GM12878 (cell line): ENCODE measurements around the gene C17orf78. TPM values are rescaled to one million over a fixed set of nuclear protein-coding genes. Genes with fewer than 3 reads are reported as not detected.

Experiments used
- ASH2L ChIP-seq: fragments of 300-600, 200-600 bp; sonication (generic); IDR thresholded peaks from 2 replicates; pipeline ENCODE4 v1.6.1; 2017; ENCODE audit warnings: low read depth, mild to moderate bottlenecking, borderline replicate concordance
- BMI1 ChIP-seq: fragments of 450-650 bp; IDR thresholded peaks from 2 replicates; pipeline ENCODE4 v1.6.1; 2016; ENCODE audit warnings: mild to moderate bottlenecking, moderate library complexity, borderline replicate concordance
- EED ChIP-seq: sonication (generic); IDR thresholded peaks from 2 replicates; pipeline ENCODE4 v1.6.1; 2016; ENCODE audit warnings: antibody characterized with exemption, low read depth
- HDAC6 ChIP-seq: fragments of 200-600 bp; sonication (generic); IDR thresholded peaks from one replicate; pipeline ENCODE4 v1.8.0; 2017; ENCODE audit warnings: antibody characterized with exemption; ENCODE audit not compliant: unreplicated experiment
- IRF4 ChIP-seq: IDR thresholded peaks from 2 replicates; pipeline ENCODE4 v1.6.1; 2011; ENCODE audit warnings: low read depth, low read length
- JUND ChIP-seq: IDR thresholded peaks from 2 replicates; pipeline ENCODE4 v1.6.1; 2012; ENCODE audit warnings: low read depth, mild to moderate bottlenecking, low read length, improper control_type of control experiment, moderate library complexity
- KAT2A ChIP-seq: conservative IDR thresholded peaks from 2 replicates; pipeline ENCODE4 v1.6.1; 2011; ENCODE audit warnings: low read depth, low read length; ENCODE audit not compliant: control insufficient read depth
- MTA2 ChIP-seq: fragments of 450-650 bp; IDR thresholded peaks from 2 replicates; pipeline ENCODE4 v1.6.1; 2016; ENCODE audit warnings: low read depth, mild to moderate bottlenecking, moderate library complexity
- NBN ChIP-seq: fragments of 450-650 bp; IDR thresholded peaks from 2 replicates; pipeline ENCODE4 v1.6.1; 2016
- POLR2A ChIP-seq: IDR thresholded peaks from 2 replicates; pipeline ENCODE4 v1.6.1; 2011; ENCODE audit warnings: low read depth, mild to moderate bottlenecking, low read length
- RELA ChIP-seq: fragments of 450-650 bp; IDR thresholded peaks from 2 replicates; pipeline ENCODE4 v1.8.0; 2014; ENCODE audit warnings: borderline replicate concordance; ENCODE audit not compliant: partially characterized antibody
- RFX5 ChIP-seq: IDR thresholded peaks from 2 replicates; pipeline ENCODE4 v1.6.1; 2011; ENCODE audit warnings: low read depth, low read length, improper control_type of control experiment
- SMAD1 ChIP-seq: fragments of 450-650 bp; IDR thresholded peaks from 2 replicates; pipeline ENCODE4 v1.6.1; 2018; ENCODE audit warnings: mild to moderate bottlenecking, low read depth; ENCODE audit not compliant: partially characterized antibody
- SREBF1 ChIP-seq: IDR thresholded peaks from 2 replicates; pipeline ENCODE4 v1.6.1; 2012; ENCODE audit warnings: mild to moderate bottlenecking, low read length
- SREBF2 ChIP-seq: IDR thresholded peaks from 2 replicates; pipeline ENCODE4 v1.6.1; 2012; ENCODE audit warnings: mild to moderate bottlenecking, low read length
- SUPT20H ChIP-seq: IDR thresholded peaks from 2 replicates; pipeline ENCODE4 v1.6.1; 2011; ENCODE audit warnings: low read depth, mild to moderate bottlenecking, low read length, moderate library complexity, borderline replicate concordance; ENCODE audit not compliant: control insufficient read depth
- SUZ12 ChIP-seq: fragments of 200-600 bp; sonication (generic); IDR thresholded peaks from one replicate; pipeline ENCODE4 v1.6.1; 2018; ENCODE audit warnings: antibody characterized with exemption, mild to moderate bottlenecking; ENCODE audit not compliant: unreplicated experiment
- TCF7 ChIP-seq: IDR thresholded peaks from 2 replicates; pipeline ENCODE4 v1.6.1; 2014; ENCODE audit warnings: antibody characterized with exemption, borderline replicate concordance
- polyA plus RNA-seq, 11 experiments: library from polyadenylated mRNA; depleted of rRNA in 4 of 11; unstranded in 6 of 11; stranded (reverse) in 5 of 11; fragments of >200 nt; fragmentation: Nextera tagmentation in 4 of 11; fragmentation: Illumina TruSeq in 1 of 11; extraction: Ambion mirVana in 4 of 11; extraction: Trizol in 1 of 11; gene quantifications; 1 replicate in 1 of 11; 2 replicates in 10 of 11; pipeline versions ENCODE4 v1.2.1 to v1.2.3, GENCODE V29; 2011 to 2016; ENCODE audit warnings: inconsistent platforms in 2 of 11, missing spikeins in 2 of 11, low read depth in 1 of 11
- total RNA-seq, 4 experiments: library from RNA; depleted of rRNA in 3 of 4; stranded (reverse); fragments of >200 nt in 3 of 4; fragmentation: Illumina TruSeq in 1 of 4; extraction: Trizol in 1 of 4; gene quantifications; 2 replicates each; pipeline versions ENCODE4 v1.2.1 to v1.2.3, GENCODE V29; 2013 to 2021
- TF ChIP-seq, protein P1 (sequence below): fragments of 450-650 bp; IDR thresholded peaks from 2 replicates; pipeline ENCODE4 v1.6.1; 2016; ENCODE audit warnings: mild to moderate bottlenecking
- TF ChIP-seq, protein P2 (sequence below): fragments of 450-650 bp; IDR thresholded peaks from 2 replicates; pipeline ENCODE4 v1.6.1; 2014; ENCODE audit warnings: mild to moderate bottlenecking
- TF ChIP-seq, protein P3 (sequence below): fragments of 450-650 bp; formaldehyde crosslinking; IDR thresholded peaks from 2 replicates; pipeline ENCODE4 v1.4.0; 2022; ENCODE audit warnings: mild to moderate bottlenecking, moderate library complexity
- TF ChIP-seq, protein P4 (sequence below), 3 experiments: IDR thresholded peaks in 2 of 3; conservative IDR thresholded peaks in 1 of 3; 2 replicates each; pipeline ENCODE4 v1.5.1; 2011; ENCODE audit warnings: low read depth in 3 of 3, low read length in 3 of 3, mild to moderate bottlenecking in 3 of 3, control low read depth in 2 of 3, moderate library complexity in 2 of 3, inconsistent platforms in 1 of 3, mixed read lengths in 1 of 3; ENCODE audit not compliant: control insufficient read depth in 2 of 3, insufficient read depth in 1 of 3; ENCODE audit errors: extremely low read depth in 1 of 3
- TF ChIP-seq, protein P5 (sequence below): IDR thresholded peaks from 2 replicates; pipeline ENCODE4 v1.6.1; 2012; ENCODE audit warnings: low read length, inconsistent platforms

C17orf78 gene
- total and polyA plus RNA-seq, 10 of the 15 experiments (the other 5 are each of a cell fraction or from before 2014, with no cell fraction given): 0.10 TPM; not detected in 9

DNA sequence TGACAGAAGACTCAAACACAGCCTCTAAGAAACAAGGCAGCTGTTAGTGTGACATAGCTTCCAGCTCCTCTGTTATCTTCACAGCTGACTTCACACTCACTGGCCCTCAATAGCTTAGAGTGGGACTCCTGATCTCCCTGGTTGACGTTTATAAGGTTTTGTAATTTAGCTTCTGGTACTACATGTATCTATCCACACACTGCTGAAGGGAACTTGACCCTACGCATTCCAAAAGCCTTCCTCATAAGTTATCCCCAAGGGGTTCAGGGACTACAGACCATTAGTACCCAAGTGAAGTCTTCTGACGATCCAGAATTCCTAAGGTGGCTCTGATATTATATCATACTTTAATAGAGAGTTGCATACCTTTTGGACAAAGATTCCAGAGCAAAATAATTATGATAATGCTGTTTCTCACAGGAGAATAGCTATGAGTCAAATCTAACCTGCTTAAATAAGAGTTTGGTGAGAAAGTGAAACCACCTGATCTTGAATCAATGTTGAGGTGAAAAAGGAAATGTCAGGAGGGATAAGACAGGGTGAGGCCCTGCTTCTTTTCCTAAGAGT, 16.3 kb downstream of the C17orf78 start (continued):
- TF ChIP-seq RELA (no peak), JUND (no peak), KAT2A (no peak), SREBF2 (no peak), ASH2L (no peak), HDAC6 (no peak), RFX5 (no peak), EED (peak; percentile 51), IRF4 (peak; percentile 77), SREBF1 (no peak), SUZ12 (no peak), MTA2 (peak; percentile 73), SMAD1 (no peak), NBN (no peak), POLR2A (no peak), TCF7 (no peak), SUPT20H (no peak), BMI1 (no peak)
- TF ChIP-seq, protein P1, sequence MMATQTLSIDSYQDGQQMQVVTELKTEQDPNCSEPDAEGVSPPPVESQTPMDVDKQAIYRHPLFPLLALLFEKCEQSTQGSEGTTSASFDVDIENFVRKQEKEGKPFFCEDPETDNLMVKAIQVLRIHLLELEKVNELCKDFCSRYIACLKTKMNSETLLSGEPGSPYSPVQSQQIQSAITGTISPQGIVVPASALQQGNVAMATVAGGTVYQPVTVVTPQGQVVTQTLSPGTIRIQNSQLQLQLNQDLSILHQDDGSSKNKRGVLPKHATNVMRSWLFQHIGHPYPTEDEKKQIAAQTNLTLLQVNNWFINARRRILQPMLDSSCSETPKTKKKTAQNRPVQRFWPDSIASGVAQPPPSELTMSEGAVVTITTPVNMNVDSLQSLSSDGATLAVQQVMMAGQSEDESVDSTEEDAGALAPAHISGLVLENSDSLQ: no peak
- TF ChIP-seq, protein P2, sequence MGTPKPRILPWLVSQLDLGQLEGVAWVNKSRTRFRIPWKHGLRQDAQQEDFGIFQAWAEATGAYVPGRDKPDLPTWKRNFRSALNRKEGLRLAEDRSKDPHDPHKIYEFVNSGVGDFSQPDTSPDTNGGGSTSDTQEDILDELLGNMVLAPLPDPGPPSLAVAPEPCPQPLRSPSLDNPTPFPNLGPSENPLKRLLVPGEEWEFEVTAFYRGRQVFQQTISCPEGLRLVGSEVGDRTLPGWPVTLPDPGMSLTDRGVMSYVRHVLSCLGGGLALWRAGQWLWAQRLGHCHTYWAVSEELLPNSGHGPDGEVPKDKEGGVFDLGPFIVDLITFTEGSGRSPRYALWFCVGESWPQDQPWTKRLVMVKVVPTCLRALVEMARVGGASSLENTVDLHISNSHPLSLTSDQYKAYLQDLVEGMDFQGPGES: no peak
- TF ChIP-seq, protein P3, sequence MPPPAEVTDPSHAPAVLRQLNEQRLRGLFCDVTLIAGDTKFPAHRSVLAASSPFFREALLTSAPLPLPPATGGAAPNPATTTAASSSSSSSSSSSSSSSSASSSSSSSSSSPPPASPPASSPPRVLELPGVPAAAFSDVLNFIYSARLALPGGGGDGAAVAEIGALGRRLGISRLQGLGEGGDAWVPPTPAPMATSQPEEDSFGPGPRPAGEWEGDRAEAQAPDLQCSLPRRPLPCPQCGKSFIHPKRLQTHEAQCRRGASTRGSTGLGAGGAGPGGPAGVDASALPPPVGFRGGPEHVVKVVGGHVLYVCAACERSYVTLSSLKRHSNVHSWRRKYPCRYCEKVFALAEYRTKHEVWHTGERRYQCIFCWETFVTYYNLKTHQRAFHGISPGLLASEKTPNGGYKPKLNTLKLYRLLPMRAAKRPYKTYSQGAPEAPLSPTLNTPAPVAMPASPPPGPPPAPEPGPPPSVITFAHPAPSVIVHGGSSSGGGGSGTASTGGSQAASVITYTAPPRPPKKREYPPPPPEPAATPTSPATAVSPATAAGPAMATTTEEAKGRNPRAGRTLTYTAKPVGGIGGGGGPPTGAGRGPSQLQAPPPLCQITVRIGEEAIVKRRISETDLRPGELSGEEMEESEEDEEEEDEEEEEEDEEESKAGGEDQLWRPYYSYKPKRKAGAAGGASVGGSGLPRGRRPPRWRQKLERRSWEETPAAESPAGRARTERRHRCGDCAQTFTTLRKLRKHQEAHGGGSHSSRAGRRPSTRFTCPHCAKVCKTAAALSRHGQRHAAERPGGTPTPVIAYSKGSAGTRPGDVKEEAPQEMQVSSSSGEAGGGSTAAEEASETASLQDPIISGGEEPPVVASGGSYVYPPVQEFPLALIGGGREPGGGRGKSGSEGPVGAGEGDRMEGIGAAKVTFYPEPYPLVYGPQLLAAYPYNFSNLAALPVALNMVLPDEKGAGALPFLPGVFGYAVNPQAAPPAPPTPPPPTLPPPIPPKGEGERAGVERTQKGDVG (CRISPR knock-in tag): no peak
- TF ChIP-seq, protein P4, sequence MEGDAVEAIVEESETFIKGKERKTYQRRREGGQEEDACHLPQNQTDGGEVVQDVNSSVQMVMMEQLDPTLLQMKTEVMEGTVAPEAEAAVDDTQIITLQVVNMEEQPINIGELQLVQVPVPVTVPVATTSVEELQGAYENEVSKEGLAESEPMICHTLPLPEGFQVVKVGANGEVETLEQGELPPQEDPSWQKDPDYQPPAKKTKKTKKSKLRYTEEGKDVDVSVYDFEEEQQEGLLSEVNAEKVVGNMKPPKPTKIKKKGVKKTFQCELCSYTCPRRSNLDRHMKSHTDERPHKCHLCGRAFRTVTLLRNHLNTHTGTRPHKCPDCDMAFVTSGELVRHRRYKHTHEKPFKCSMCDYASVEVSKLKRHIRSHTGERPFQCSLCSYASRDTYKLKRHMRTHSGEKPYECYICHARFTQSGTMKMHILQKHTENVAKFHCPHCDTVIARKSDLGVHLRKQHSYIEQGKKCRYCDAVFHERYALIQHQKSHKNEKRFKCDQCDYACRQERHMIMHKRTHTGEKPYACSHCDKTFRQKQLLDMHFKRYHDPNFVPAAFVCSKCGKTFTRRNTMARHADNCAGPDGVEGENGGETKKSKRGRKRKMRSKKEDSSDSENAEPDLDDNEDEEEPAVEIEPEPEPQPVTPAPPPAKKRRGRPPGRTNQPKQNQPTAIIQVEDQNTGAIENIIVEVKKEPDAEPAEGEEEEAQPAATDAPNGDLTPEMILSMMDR (IDR thresholded peaks at IDR 0.05 in 2 of 3, conservative IDR thresholded peaks at IDR 0.05 in 1 of 3; ENCODE audit: control insufficient read depth in 2 of 3, extremely low read depth in 1 of 3, insufficient read depth in 1 of 3, low read depth in 3 of 3, low read length in 3 of 3): no peak
- TF ChIP-seq, protein P5, sequence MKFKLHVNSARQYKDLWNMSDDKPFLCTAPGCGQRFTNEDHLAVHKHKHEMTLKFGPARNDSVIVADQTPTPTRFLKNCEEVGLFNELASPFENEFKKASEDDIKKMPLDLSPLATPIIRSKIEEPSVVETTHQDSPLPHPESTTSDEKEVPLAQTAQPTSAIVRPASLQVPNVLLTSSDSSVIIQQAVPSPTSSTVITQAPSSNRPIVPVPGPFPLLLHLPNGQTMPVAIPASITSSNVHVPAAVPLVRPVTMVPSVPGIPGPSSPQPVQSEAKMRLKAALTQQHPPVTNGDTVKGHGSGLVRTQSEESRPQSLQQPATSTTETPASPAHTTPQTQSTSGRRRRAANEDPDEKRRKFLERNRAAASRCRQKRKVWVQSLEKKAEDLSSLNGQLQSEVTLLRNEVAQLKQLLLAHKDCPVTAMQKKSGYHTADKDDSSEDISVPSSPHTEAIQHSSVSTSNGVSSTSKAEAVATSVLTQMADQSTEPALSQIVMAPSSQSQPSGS: peak; percentile 72
